H1 (cell line): ENCODE measurements around the gene CRTC3. TPM values are rescaled to one million over a fixed set of nuclear protein-coding genes. Genes with fewer than 3 reads are reported as not detected.

Source experiments
- FOSL1 ChIP-seq: IDR thresholded peaks from 2 replicates; pipeline ENCODE4 v1.6.1; 2011; ENCODE audit warnings: mild to moderate bottlenecking, low read depth, low read length, moderate library complexity; ENCODE audit not compliant: insufficient read depth
- KDM4A ChIP-seq: IDR thresholded peaks from one replicate; pipeline ENCODE4 v1.7.1; 2012; ENCODE audit warnings: low read depth, mild to moderate bottlenecking, moderate library complexity, low read length, inconsistent platforms; ENCODE audit not compliant: severe bottlenecking
- RAD21 ChIP-seq, 2 experiments: IDR thresholded peaks in 1 of 2; conservative IDR thresholded peaks in 1 of 2; 2 replicates each; pipeline ENCODE4 v1.6.1; 2011; ENCODE audit warnings: low read depth in 2 of 2, low read length in 2 of 2, improper control_type of control experiment in 1 of 2, inconsistent platforms in 1 of 2, mild to moderate bottlenecking in 1 of 2, moderate library complexity in 1 of 2
- SRF ChIP-seq: IDR thresholded peaks from 2 replicates; pipeline ENCODE4 v1.6.1; 2011; ENCODE audit warnings: mild to moderate bottlenecking, low read depth, low read length, moderate library complexity
- polyA plus RNA-seq, 7 experiments: library from polyadenylated mRNA; depleted of rRNA in 3 of 7; stranded (reverse) in 5 of 7; unstranded in 2 of 7; fragments of >200 nt in 5 of 7; fragments of 200-250 nt in 2 of 7; gene quantifications; 1 replicate in 5 of 7; 2 replicates in 1 of 7; 4 replicates in 1 of 7; pipeline versions ENCODE4 v1.2.1 to v1.2.3, GENCODE V29; 2011 to 2013; ENCODE audit warnings: missing spikeins in 2 of 7, mixed read lengths in 2 of 7
- total RNA-seq: library from RNA; stranded (reverse); fragmentation: NEBNext Ultra II Directional; extraction: Animal tissue kit (Norgen Biotek cat#: 25700); gene quantifications from 2 replicates; pipeline ENCODE4 v1.2.1, GENCODE V29; 2021

CRTC3 gene
- total and polyA plus RNA-seq, 2 of the 8 experiments (the other 6 are each of a cell fraction or from before 2014, with no cell fraction given) = 5.0 to 5.3 TPM

DNA sequence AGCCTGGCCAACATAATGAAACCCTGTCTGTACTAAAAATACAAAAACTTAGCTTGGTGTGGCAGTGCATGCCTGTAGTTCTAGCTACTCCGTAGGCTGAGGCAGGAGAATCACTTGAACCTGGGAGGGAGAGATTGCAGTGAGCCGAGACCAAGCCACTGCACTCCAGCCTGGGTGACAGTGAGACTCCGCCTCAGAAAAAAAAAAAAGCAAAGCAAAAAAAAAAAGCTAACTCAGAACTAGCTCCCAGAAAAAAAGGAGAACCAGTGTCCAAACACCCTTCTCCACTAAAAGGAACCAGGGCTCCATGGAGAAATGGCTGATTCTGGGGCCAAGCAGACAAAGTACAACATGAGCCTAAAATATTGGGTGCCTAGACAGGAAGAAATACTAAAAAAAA, 16.7 kb upstream of the CRTC3 start (continued):
- no peak for TF ChIP-seq RAD21 (IDR thresholded peaks at IDR 0.05 in 1 of 2, conservative IDR thresholded peaks at IDR 0.05 in 1 of 2; ENCODE audit: low read depth in 2 of 2, low read length in 2 of 2)
- TF ChIP-seq SRF = no peak
- TF ChIP-seq FOSL1 = no peak
- no peak for TF ChIP-seq KDM4A
